Activated T-helper 1 cell treated with Interleukin-2 at 50 U/mL for 16 hours (primary cell): ENCODE data around the gene FAM222A.

Experiments
- DNase-seq: peaks from one replicate; pipeline ENCODE4 v3.0.0-alpha.2; 2020; ENCODE audit warnings: low read depth

Gene FAM222A

DNA sequence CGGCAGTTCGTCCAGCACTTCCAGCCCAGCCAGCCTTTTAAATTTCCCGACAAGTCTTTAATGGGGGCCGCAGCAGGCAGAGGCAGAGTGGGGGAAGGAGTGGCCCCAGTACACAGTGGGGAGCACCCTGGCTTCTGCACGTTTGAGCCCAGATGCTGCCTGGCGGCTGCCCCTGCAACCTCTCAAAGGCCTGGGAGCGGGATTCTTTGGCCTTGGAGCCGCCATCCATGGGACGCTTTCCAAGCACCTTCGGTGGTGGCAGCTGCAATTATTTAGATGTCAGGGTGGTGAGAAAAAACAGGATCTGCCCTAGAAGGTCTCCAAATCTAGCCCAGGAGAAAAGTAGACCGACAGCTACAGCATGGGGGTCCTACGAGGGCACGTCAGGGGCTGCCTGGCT, 46.0 kb downstream of the FAM222A start:
- DNase-seq: no peak

DNA sequence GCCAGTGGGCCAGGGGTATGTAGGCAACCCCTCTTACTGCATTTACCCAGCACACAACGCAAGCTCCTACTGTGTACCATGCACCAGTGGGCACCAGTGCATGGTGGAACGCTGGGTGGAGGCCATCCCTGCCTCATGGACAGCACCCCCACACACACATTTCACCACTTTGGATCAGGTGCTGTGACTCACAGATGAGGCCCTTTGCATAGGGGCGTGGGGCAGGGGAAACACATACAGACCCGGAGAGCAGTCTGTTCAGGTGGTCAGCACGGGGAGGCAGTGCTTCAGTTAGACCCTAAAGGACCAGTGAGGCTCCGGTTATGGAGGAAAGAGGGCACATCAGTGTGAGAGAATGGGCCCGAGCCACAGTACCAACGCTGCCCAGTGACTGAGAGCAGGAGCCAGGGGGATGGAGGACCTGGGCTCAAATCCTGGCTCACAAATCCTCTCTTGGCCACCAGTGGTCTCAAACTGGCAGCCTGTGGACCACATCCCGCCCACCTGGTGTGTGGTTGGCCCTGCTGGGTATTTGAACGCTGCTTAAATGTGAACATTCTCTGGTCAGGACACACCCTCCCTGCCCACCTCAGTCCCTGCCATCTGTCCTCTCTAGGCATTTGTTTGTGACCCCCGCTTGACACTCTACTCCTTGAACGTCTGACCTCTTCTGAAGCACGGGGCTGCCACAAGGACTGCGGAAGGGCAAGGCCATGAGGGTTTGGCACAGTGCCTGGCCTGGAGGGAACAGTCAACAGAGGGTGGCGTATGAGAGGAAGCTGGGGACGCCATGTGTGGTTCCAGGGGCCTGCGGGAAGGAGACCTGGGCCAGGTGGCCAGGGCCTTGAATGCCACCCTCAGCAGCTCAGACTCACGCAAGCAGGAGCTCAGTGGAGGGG, 46.7 kb downstream of the FAM222A start:
- DNase-seq: no peak

DNA sequence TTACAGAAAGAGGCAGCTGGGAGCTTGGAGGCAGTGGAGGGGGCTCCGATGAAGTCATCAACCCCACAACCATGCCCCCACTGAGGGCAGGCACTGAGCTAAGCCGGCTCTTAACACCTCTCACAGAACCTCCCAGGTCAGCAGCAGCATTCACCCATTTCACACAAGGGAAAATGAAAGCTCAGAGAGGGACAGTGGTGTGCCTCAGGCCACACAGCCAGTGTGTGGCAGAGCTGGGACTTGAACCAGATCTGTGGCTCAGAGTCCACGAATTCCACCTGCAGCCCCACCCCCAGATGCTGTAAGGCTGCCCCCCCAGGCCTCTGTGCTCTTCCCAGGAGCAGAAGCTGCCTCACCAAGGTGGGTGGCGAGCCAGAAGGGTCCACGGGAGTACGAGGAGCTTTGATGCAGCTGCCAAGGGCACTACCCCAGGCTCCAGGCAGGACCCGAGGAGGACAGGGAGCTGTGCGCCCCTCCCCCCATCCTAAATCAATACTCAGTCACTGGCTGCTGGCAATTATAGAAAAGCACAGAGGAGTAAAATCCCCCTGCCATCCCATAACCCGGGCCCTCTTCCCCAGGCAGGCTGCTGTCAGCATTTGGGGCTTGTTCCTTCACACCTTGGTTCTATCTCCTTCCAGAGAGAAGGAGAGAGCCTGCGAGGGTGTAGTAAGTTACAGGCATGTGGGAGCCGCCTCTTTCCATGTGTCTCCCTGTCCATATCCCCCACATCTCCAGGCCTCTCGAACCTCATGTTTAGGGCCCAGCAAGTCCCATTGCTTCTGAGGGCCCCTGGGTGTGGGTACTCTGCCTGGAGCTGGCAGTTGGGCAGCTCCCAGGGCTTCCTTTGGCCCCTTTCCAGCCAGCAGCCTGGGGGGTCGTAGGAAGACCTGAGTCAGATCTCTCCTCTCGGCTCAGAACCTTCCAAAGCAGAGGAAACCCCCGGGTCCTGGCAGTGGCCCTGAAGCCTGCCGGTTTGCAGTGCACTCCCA, 47.6 kb downstream of the FAM222A start:
- no peak for DNase-seq

DNA sequence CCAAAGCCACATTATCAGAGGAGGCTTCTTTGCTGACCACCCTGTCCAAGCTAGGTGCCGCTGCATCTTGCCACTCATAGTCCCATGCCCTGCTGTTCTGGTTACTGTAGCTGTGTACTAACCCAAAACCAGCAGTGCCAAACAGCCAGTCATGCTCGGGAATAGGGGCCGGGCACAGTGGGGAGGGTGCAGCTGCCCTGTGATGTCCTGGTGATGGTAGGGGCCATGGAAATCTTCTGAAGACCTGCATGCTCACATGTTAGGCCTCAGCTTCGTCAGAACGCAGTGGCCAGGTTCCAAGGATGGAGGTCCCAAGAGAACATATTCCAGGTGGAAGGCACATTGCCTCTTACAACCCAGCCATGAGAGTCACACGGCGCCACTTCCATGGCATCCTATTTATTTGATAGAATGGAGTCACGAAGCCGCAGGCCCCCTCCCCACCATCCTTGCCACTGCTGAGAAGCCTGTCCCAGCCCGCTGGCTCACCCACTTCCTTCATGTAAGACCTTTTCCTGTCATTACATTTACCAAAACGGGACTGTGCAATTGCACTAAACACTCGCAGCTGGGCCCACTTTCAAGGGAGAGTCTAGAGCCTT, 48.5 kb downstream of the FAM222A start:
- DNase-seq: no peak

DNA sequence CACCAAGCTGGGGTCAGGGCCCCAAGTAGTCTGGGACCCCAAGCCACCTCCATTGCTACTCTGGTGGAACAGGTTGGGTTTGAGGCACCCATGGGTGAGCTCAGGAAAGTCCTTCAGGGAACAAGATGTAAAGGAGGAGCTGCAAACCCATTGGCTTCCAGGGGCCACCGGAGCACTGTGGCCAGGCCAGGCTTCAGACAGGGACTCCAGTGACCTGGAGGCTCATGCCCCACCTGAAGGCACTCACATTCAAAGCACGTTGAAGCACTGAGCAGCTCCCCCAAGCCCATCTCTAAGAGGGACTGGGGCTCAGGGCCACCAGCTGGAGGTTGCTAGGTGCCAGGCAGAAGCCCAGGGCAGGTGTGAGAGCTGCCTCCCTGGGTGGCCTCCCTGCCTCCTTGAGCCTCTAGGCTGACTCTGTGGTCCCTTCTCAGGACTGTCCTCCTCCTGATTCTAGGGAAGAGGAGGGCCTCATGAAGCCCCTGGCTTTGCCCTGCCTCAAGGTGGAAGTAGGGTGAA, 49.1 kb downstream of the FAM222A start:
- no peak for DNase-seq

DNA sequence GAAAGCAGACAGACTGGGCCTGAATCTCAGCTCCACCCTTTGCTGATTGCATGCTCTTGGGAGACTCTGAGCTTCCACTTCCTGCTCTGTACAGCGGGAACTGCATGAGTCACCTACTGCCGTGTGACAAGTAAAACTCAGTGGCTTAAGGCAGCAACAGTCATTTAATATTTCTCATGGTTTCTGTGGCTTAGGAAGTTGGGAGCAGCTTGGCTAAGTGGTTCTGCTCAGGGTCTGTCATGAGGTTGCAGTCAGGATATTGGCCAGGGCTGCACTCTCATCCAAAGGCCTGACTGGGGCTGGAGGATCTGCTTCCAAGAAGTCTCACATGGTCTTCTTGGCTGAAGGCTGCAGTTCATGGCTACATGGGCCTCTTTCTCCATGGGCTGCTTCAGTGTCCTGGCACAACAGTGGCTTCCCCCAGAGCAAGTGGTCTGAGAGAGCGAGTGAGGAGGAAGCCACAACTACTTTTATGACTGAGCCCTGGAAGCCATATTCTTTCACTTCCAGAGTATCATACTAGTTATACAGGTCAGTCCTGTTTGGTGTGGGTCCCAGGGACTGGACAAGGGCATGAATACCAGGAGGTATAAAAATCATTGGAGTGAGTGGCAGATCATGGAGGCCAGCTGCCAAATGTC, 49.7 kb downstream of the FAM222A start:
- DNase-seq: no peak

DNA sequence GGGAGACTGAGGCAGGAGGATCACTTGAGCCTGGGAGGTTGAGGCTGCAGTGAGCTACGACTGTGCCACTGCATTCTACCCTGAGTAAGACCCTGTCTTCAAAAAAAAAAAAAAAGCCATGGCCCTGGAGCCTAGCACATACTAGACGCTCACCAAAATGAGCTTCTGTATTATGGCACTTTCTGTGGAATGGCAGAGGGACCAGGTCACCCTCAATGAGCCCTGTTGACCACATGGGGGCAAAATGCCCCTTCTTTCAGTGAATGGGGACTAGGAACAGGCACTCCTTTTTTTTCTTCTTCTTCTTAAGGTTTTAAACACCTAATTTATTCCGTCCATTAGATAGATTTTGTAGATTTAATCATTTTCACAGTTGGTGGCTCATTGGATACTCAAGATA, 50.5 kb downstream of the FAM222A start:
- DNase-seq: no peak

DNA sequence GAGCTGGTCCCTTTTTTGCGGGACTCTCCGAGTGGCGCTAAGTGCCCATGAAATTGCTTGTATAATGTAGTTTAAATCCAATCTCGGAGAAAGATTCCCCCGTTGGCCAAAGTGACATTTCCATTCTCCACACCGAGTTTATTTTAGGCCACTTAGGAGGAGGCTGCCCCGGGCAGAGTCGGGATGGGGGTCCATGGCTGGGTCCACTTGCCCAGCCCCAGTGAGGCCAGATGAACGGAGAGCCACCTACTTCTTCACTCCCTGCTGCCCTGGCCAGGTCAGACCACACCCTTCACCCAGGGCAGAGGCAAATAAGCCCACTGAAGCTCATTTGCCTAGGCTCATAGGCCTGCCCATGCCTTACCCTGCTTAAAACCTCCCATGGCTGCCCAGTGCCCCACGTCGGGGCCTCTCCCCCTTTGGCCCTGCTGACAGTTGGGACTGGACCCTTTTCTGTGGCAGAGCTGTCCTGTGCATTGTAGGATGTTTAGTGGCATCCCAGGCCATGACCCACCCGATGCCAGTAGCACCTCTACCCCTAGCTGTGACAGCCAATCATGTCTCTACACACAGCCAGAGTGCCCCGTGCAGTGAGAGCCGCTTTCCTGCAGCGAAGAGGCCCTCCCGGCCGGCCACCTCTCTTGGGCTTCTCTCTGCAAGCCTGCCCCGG, 51.3 kb downstream of the FAM222A start:
- no peak for DNase-seq

DNA sequence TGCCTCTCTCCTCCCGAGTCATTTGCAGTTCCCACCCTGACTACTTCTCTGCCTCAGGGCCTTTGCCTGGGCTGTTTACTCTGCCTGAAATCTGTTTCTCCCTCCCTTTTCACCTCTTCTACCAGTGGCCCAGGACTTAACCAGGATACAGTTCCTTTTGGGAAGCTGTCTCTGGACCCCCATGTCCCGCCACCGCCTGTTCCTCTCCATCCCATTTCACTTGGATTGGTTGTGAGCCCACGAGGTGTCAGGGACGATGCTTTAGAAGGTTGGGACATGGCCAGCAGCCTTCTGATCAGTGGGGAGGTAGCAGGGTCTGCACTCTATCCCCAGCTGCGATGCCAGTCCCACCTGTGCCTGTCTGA, 51.8 kb downstream of the FAM222A start:
- no peak for DNase-seq

DNA sequence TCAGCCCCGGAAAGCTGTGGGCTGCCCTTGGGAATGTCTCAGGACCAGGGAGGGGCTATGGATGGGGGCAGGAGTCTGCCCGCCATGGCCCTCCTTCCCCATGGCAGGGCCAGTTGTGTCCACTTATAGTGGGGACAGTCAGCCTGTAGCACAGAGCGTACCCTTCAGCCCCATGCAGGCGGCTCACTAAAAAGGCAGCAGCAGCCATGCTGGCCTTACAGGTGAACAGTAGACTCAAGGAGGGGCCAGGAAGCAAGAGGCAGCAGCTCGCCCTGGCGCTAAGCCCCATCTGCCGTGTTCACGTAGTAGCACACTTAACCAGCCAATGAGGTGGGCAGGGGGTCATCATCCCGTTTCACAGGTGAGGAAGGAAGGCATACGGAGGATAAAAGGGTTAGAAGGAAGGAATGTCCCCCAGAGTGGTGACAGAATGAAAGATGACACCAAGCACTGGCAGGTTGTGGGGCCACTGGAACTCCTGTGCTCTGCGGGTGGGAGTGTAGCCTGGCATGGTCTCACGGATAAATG, 52.7 kb downstream of the FAM222A start:
- DNase-seq: no peak

DNA sequence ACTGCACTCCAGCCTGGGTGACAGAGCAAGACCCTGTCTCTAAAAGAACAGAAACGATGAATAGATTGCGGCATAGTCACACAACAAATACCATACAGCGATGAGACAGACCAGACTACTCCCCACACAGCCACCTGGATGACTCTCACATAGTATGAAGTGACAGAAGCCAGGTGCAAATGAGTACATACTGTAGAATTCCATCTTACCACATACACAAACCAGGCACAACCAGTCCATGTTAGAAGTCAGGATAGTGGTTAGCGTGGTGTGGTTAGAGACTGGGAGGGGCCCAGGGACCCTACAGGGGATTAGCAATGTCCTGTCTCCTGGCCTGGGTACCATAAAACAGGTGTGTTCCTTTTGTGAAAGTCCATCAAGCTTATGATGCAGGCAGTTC, 53.8 kb downstream of the FAM222A start:
- DNase-seq: no peak

DNA sequence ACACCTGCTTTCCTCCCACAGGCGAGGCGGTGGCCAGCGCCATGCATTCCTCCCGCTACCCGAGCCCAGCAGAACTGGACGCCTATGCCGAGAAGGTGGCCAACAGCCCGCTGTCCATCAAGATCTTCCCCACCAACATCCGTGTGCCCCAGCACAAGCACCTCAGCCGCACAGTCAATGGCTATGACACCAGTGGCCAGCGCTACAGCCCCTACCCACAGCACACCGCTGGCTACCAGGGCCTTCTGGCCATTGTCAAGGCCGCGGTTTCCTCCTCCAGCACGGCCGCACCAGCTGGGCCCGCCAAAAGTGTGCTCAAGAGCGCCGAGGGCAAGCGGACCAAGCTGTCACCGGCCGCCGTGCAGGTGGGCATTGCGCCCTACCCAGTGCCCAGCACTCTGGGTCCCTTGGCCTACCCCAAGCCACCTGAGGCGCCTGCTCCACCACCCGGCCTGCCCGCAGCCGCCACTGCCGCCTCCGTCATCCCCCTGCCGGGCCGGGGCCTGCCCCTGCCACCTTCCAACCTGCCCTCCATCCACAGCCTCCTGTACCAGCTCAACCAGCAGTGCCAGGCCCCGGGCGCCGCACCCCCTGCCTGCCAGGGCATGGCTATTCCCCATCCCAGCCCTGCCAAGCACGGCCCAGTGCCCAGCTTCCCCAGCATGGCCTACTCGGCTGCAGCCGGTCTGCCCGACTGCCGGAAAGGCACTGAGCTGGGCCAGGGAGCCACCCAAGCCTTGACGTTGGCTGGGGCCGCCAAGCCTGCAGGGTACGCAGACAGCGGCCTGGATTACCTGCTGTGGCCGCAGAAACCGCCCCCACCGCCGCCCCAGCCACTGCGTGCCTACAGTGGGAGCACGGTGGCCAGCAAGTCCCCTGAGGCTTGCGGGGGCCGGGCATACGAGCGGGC, 54.6 kb downstream of the FAM222A start:
- DNase-seq: no peak

DNA sequence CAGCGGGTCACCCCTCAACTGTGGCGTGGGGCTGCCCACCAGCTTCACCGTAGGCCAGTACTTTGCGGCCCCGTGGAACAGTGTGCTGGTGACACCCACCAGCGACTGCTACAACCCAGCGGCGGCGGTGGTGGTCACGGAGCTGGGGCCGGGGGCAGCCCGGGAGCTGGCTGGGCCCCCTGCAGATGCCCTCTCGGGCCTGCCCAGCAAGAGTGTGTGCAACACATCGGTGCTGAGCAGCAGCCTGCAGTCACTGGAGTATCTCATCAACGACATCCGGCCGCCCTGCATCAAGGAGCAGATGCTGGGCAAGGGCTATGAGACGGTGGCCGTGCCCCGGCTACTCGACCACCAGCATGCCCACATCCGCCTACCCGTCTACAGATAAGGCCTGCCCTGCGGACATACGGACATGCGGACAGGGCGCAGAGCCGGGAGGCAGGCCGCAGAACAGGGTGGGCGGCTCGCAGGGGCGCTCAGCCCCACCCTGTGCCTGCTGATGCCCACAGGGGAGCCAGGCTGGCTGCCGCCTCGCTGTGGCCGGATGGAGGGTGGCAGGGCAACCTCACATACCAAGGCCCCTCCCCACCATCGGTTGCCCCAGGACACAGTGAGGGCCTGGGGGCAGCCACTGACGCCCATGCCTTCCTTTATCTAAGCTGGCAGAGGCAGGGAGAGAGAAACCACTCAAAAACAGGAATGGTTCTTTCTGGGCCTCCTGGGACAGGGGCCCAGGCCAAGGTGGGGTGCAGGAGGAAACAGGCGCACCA, 55.5 kb downstream of the FAM222A start:
- DNase-seq: no peak

DNA sequence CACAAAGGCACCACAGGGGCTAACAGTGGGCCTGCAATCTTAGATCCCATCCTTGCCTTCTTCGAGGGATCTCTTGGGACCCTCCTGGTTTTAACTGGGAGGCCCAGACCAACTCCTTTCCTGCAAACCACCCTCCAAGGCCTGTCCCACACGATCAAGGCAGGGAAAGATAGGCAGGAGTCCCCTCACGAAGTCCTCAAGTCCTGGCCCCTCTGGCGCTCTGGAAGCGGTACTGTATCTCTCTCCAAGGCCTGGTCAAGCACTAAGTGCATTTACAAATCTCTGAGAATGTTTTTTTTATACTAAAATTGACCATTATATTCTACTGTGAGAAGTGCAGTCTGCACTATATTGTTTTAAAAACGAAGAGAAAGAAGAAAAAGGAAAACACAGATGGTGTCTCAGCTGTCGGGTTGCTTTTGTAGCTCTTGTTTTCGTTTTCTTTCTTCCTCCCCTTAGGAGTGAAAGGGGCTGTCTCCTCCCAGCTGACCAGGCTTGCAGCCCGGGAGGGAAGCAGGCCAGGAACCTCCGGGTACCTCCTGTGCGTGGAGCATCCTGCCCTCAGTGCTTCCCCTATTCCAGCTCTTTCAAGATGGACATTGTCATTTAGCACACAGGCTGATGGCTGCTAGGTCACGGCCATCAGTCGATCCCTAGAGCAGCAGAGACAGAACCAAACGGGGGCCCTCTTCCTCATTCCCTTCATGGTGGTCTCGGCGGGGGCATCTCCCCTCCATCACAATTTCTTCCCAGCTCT, 56.7 kb downstream of the FAM222A start:
- no peak for DNase-seq

DNA sequence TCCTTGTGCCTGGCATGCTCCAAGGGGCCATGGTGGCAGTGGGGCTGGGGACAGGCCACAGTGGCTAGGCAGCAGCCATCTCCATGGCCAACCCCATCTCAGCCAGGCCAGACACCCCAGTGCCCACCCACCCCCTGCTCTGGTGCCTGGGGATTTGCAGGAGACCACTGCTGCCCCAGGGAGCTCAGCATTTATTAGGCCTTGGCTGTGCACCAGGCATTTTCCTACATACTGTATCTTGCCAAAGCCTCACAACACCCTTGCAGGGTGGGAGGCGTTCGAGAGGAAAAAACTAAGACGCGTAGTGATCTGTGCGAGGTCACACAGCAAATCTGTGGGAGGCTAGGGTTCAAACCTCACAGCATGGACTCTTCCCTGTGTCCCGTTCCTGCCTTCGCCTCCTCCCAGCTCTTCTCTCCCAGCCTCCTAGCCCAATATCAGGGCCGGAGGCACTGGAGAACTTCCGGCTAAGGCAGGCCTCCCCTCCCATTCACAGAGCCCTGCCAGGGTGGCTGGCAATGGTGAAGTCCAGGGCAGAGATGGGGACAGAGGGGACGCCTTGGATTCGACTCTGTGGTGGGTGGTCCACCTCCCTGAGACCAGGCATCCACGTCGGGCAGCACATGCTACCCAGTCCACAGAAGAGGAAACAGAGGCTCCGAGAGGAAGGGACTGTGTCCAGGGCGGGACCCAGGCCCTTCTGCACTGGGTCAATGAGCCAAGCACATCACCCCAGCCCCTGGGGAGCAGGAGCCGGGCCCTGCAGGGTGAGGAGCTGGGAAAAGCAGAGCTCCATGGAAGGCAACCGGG, 57.4 kb downstream of the FAM222A start:
- DNase-seq: no peak

DNA sequence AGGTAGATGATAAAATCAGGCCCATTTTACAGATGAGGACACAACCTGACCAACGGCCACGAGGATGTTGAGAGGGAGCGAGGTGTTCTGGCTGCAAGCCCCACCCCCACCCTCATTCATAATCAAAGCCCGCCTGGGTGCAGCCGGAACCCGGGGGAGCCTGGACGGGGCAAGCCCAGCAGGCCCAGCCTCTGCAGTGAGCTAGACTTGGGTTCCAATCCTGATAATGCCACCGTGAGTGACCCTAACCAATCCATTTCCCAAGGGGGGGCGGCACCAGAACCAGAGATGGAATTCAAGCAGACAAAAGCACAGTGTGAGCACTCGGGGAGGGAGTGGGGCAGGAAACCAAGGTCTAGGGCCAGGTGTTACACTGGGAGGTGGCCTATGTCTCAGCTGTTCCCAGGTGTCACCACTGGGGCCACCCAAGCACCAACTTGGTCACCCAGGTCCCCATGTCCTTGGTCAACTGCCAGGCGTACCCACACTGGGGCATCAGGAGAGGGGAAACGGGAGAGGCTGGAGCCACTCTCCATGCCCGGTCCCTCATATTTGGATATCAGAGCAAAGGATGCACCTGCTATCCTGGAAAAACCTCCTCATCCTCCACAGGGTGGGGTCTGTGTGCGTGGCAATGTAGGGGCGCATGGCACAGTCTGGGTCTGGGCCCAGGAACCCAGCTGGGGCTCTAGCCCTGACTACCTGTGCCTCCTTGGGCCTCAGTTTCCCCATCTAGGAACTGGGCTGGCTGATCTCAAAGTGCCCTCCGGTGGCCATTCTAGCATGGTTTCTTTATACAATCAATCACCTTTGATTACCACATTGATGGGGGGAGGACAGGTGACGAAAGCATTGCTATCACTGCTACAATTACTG, 58.4 kb downstream of the FAM222A start:
- no peak for DNase-seq
